HEK293 (cell line): ENCODE results near the gene CAMKMT.

Experiments
- CTCF ChIA-PET: fragments of 350-600 bp; formaldehyde crosslinking; extraction: SDS; loops from one replicate; lab custom pipeline; 2021; ENCODE audit warnings: antibody characterized with exemption; lab: Yijun Ruan, JAX
- POLR2A ChIA-PET: fragments of 300-600 bp; formaldehyde crosslinking; extraction: SDS; loops from one replicate; lab custom pipeline; 2020; ENCODE audit warnings: antibody characterized with exemption, inconsistent platforms; lab: Yijun Ruan, JAX
- H3K27ac ChIP-seq: fragments of 200-500 bp; sonication (Bioruptor generic); 2 replicates; pipeline ENCODE4 v1.5.1; 2014; ENCODE audit warnings: low read depth, low read length, control low read depth, inconsistent platforms; ENCODE audit errors: extremely low read depth
- H3K36me3 ChIP-seq, 2 experiments: fragments of 200-500 bp in 1 of 2; sonication (Bioruptor generic) in 1 of 2; 1 replicate in 1 of 2; 2 replicates in 1 of 2; pipeline ENCODE4 v1.5.1; 2014 to 2017; ENCODE audit warnings: inconsistent platforms in 2 of 2, low read length in 2 of 2; ENCODE audit not compliant: control insufficient read depth in 2 of 2, insufficient read depth in 1 of 2
- H3K4me1 ChIP-seq: fragments of 200-500 bp; sonication (Bioruptor generic); 2 replicates; pipeline ENCODE4 v1.5.1; 2014; ENCODE audit warnings: mild to moderate bottlenecking, low read length, inconsistent platforms; ENCODE audit not compliant: control insufficient read depth, insufficient read depth
- H3K4me3 ChIP-seq: 2 replicates; pipeline ENCODE4 v1.5.1; 2011; ENCODE audit warnings: low read depth, mild to moderate bottlenecking, control low read depth, low read length, moderate library complexity
- H3K9me3 ChIP-seq: fragments of 200-500 bp; sonication (Bioruptor generic); 2 replicates; pipeline ENCODE4 v1.5.1; 2014; ENCODE audit warnings: low read depth, low read length, inconsistent platforms; ENCODE audit not compliant: control insufficient read depth, insufficient read depth
- HOXD13 ChIP-seq: sonication (generic); formaldehyde crosslinking; IDR thresholded peaks from 2 replicates; pipeline ENCODE4 v1.8.0; 2022; ENCODE audit warnings: missing genetic modification reagents, borderline replicate concordance
- MYNN ChIP-seq: fragments of 450-650 bp; formaldehyde crosslinking; IDR thresholded peaks from 2 replicates; pipeline ENCODE4 v1.5.1; 2016; ENCODE audit warnings: missing biosample characterization, missing genetic modification characterization, borderline replicate concordance
- MZF1 ChIP-seq: fragments of 450-650 bp; formaldehyde crosslinking; IDR thresholded peaks from 2 replicates; pipeline ENCODE4 v1.5.1; 2017; ENCODE audit warnings: missing biosample characterization, missing genetic modification characterization, borderline replicate concordance
- PATZ1 ChIP-seq: fragments of 450-650 bp; formaldehyde crosslinking; IDR thresholded peaks from 2 replicates; pipeline ENCODE4 v1.5.1; 2016; ENCODE audit warnings: missing biosample characterization, missing genetic modification characterization
- SP7 ChIP-seq: fragments of 450-650 bp; formaldehyde crosslinking; IDR thresholded peaks from 2 replicates; pipeline ENCODE4 v1.5.1; 2016; ENCODE audit warnings: missing biosample characterization, missing genetic modification characterization
- YY1 ChIP-seq: fragments of 450-650 bp; formaldehyde crosslinking; IDR thresholded peaks from 2 replicates; pipeline ENCODE4 v1.5.1; 2018; ENCODE audit warnings: missing biosample characterization, missing genetic modification characterization
- ZNF112 ChIP-seq: fragments of 450-650 bp; formaldehyde crosslinking; IDR thresholded peaks from 2 replicates; pipeline ENCODE4 v1.5.0; 2017; ENCODE audit warnings: missing biosample characterization, missing genetic modification characterization
- ZNF121 ChIP-seq: fragments of 450-650 bp; formaldehyde crosslinking; IDR thresholded peaks from 2 replicates; pipeline ENCODE4 v1.5.1; 2016; ENCODE audit warnings: missing biosample characterization, missing genetic modification characterization
- ZNF248 ChIP-seq: fragments of 450-650 bp; formaldehyde crosslinking; IDR thresholded peaks from 2 replicates; pipeline ENCODE4 v1.5.1; 2017; ENCODE audit warnings: missing biosample characterization, missing genetic modification characterization
- ZNF280D ChIP-seq: fragments of 450-650 bp; formaldehyde crosslinking; IDR thresholded peaks from 2 replicates; pipeline ENCODE4 v1.5.1; 2016; ENCODE audit warnings: missing biosample characterization, missing genetic modification characterization
- ZNF426 ChIP-seq: fragments of 450-650 bp; formaldehyde crosslinking; IDR thresholded peaks from 2 replicates; pipeline ENCODE4 v1.5.1; 2017; ENCODE audit warnings: missing biosample characterization, missing genetic modification characterization, mild to moderate bottlenecking, inconsistent platforms, moderate library complexity
- ZNF548 ChIP-seq: fragments of 450-650 bp; formaldehyde crosslinking; IDR thresholded peaks from 2 replicates; pipeline ENCODE4 v1.5.1; 2016; ENCODE audit warnings: missing biosample characterization, missing genetic modification characterization
- ZNF555 ChIP-seq: fragments of 450-650 bp; formaldehyde crosslinking; conservative IDR thresholded peaks from 2 replicates; pipeline ENCODE4 v1.5.1; 2017; ENCODE audit warnings: missing biosample characterization, mild to moderate bottlenecking, missing genetic modification characterization, inconsistent platforms
- ZNF585B ChIP-seq: fragments of 450-650 bp; formaldehyde crosslinking; IDR thresholded peaks from 2 replicates; pipeline ENCODE4 v1.5.1; 2016; ENCODE audit warnings: missing biosample characterization, missing genetic modification characterization
- ZNF600 ChIP-seq: fragments of 450-650 bp; formaldehyde crosslinking; IDR thresholded peaks from 2 replicates; pipeline ENCODE4 v1.5.1; 2016; ENCODE audit warnings: missing biosample characterization, missing genetic modification characterization
- ZNF610 ChIP-seq: fragments of 450-650 bp; formaldehyde crosslinking; IDR thresholded peaks from 2 replicates; pipeline ENCODE4 v1.5.1; 2016; ENCODE audit warnings: missing biosample characterization, missing genetic modification characterization, borderline replicate concordance
- ZNF621 ChIP-seq: fragments of 450-650 bp; formaldehyde crosslinking; IDR thresholded peaks from 2 replicates; pipeline ENCODE4 v1.5.1; 2017; ENCODE audit warnings: missing biosample characterization, missing genetic modification characterization
- ZNF660 ChIP-seq: fragments of 450-650 bp; IDR thresholded peaks from 2 replicates; pipeline ENCODE4 v1.5.1; 2018; ENCODE audit warnings: missing biosample characterization, mild to moderate bottlenecking, missing genetic modification characterization
- ZSCAN30 ChIP-seq: fragments of 450-650 bp; IDR thresholded peaks from 2 replicates; pipeline ENCODE4 v1.5.1; 2018; ENCODE audit warnings: missing biosample characterization, mild to moderate bottlenecking, missing genetic modification characterization, moderate library complexity
- ZSCAN4 ChIP-seq: fragments of 450-650 bp; formaldehyde crosslinking; IDR thresholded peaks from 2 replicates; pipeline ENCODE4 v1.5.1; 2017; ENCODE audit warnings: missing biosample characterization, missing genetic modification characterization
- TF ChIP-seq, protein P1 (sequence below): fragments of 450-650 bp; formaldehyde crosslinking; IDR thresholded peaks from 2 replicates; pipeline ENCODE4 v1.5.1; 2016; ENCODE audit warnings: missing biosample characterization, missing genetic modification characterization

Gene CAMKMT

GRCh38 chr2:44361330-44362206, at the start of gene CAMKMT, which contains the start of gene PREPL (continued):
- peak; percentile 44 for TF ChIP-seq SP7
- no peak for TF ChIP-seq ZNF121 (tag by site-specific recombination)
- peak; percentile 68; the same call in 1 of the 2 replicates for TF ChIP-seq HOXD13 (CRISPR knock-in tag)

- Histone ChIP-seq H3K4me1 (no peaks in the 10 kb centered on the region), H3K9me3 (no peaks in the 10 kb centered on the region), H3K27ac (no peak overlapping the region), H3K4me3 (no peak overlapping the region), H3K36me3 (peaks cover 7 to 35% of the 10 kb centered on the region in 2 experiments; a peak in 2 of 3 replicates)
- POLR2A ChIA-PET: no interaction called here
- CTCF ChIA-PET: interaction anchor here (0.5 kb wide), 1 partner anchor 165 kb away, joined by 3 read pairs; no protein-coding TSS in a partner anchor
- TF ChIP-seq ZNF280D (tag by site-specific recombination): no peak
- TF ChIP-seq ZNF621: no peak
- no peak for TF ChIP-seq ZNF610 (tag by site-specific recombination)
- TF ChIP-seq ZNF555: no peak
- TF ChIP-seq YY1 (tag by site-specific recombination): no peak
- TF ChIP-seq PATZ1 (tag by site-specific recombination): no peak
- TF ChIP-seq ZNF426 (tag by site-specific recombination): no peak
- TF ChIP-seq ZNF600 (tag by site-specific recombination): no peak
Observed at GRCh38 chr2:44314362-44314761, 47.4 kb upstream of the CAMKMT start.

DNA sequence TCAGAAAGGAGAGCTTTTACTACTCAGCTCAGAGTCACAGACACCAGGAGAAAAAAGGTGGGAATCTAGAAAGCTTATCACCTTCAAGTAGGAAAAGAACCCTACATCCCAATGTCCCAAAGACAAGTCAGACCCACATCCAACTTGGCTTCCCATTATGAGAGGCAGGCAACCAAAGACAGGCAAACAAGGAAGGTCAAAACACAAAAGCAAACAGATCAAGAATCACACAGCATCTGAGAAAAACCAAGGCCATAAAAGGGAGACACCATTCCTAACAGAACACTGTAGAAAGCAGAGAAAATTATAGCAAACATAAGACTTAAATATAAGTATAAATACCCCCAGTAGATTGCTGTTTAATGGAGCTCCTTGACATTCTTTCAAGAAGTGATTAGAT, 45.8 kb upstream of the CAMKMT start:
- CTCF ChIA-PET: interaction anchor here (0.6 to 0.9 kb wide), 2 partner anchors 272 to 416 kb away, joined by 3 read pairs; no protein-coding TSS in a partner anchor
- H3K36me3 ChIP-seq: peaks cover 12 to 49% of the 10 kb centered on the region in 2 experiments
- TF ChIP-seq ZNF248 (tag by site-specific recombination): no peak
- TF ChIP-seq ZNF112 (tag by site-specific recombination): no peak
- no peak for TF ChIP-seq ZNF660 (tag by site-specific recombination)
- TF ChIP-seq ZSCAN30: no peak
- no peak for TF ChIP-seq ZNF426 (tag by site-specific recombination)
- no peak for TF ChIP-seq ZSCAN4
- TF ChIP-seq MYNN (tag by site-specific recombination): no peak
- no peak for TF ChIP-seq ZNF585B (tag by site-specific recombination)
- no peak for TF ChIP-seq MZF1 (tag by site-specific recombination)
- TF ChIP-seq ZNF548 (tag by site-specific recombination): no peak
- TF ChIP-seq, protein P1, sequence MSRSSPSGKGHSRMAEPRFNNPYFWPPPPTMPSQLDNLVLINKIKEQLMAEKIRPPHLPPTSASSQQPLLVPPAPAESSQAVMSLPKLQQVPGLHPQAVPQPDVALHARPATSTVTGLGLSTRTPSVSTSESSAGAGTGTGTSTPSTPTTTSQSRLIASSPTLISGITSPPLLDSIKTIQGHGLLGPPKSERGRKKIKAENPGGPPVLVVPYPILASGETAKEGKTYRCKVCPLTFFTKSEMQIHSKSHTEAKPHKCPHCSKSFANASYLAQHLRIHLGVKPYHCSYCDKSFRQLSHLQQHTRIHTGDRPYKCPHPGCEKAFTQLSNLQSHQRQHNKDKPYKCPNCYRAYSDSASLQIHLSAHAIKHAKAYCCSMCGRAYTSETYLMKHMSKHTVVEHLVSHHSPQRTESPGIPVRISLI (tag by site-specific recombination): no peak
- TF ChIP-seq, all 188 proteins: peak for 0
- POLR2A ChIA-PET: no interaction called here
- Histone ChIP-seq H3K4me1 (no peaks in the 10 kb centered on the region), H3K4me3 (no peak overlapping the region), H3K9me3 (no peaks in the 10 kb centered on the region), H3K27ac (no peak overlapping the region)
